Endodermal cell (in vitro differentiated cells): ENCODE results near the gene SCPEP1. TPM values are rescaled to one million over a fixed set of nuclear protein-coding genes. Genes with fewer than 3 reads are reported as not detected.

ENCODE experiments used
- DNase-seq: peaks from one replicate; pipeline ENCODE4 v3.0.0-alpha.2; 2017
- H3K27ac ChIP-seq: 2 replicates; pipeline ENCODE4 v1.5.1; 2013; ENCODE audit warnings: mild to moderate bottlenecking, low read depth, low read length, moderate library complexity
- H3K27me3 ChIP-seq: 2 replicates; pipeline ENCODE4 v1.6.1; 2013; ENCODE audit warnings: mild to moderate bottlenecking, low read length, moderate library complexity; ENCODE audit not compliant: insufficient read depth, control insufficient read depth, poor library complexity, severe bottlenecking
- H3K36me3 ChIP-seq: 2 replicates; pipeline ENCODE4 v1.7.0; 2013; ENCODE audit warnings: mild to moderate bottlenecking, low read length, moderate library complexity; ENCODE audit not compliant: control insufficient read depth, insufficient read depth
- H3K4me1 ChIP-seq: one replicate; pipeline ENCODE4 v1.7.0; 2013; ENCODE audit warnings: low read length; ENCODE audit not compliant: control insufficient read depth, insufficient read depth
- H3K4me3 ChIP-seq: 2 replicates; pipeline ENCODE4 v1.5.1; 2013; ENCODE audit warnings: mild to moderate bottlenecking, low read length, moderate library complexity
- H3K9ac ChIP-seq: 2 replicates; pipeline ENCODE4 v1.6.1; 2013; ENCODE audit warnings: mild to moderate bottlenecking, low read length, moderate library complexity; ENCODE audit not compliant: poor library complexity, severe bottlenecking; ENCODE audit errors: extremely low read depth
- H3K9me3 ChIP-seq: 2 replicates; pipeline ENCODE4 v1.6.1; 2013; ENCODE audit warnings: mild to moderate bottlenecking, low read length, moderate library complexity; ENCODE audit not compliant: control insufficient read depth
- H3K27ac Mint-ChIP-seq: 2 replicates; pipeline ENCODE4 v1.8.0; 2020; ENCODE audit warnings: mixed read lengths
- H3K27me3 Mint-ChIP-seq: 2 replicates; pipeline ENCODE4 v1.8.0; 2021; ENCODE audit warnings: mild to moderate bottlenecking, mixed read lengths; ENCODE audit not compliant: insufficient read depth
- H3K36me3 Mint-ChIP-seq: 2 replicates; pipeline ENCODE4 v1.8.0; 2020; ENCODE audit warnings: low read depth, mixed read lengths
- H3K4me1 Mint-ChIP-seq: 2 replicates; pipeline ENCODE4 v1.8.0; 2020; ENCODE audit warnings: mixed read lengths
- H3K4me3 Mint-ChIP-seq: 2 replicates; pipeline ENCODE4 v1.8.0; 2020; ENCODE audit warnings: mild to moderate bottlenecking, moderate library complexity, mixed read lengths
- H3K9me3 Mint-ChIP-seq: 2 replicates; pipeline ENCODE4 v1.8.0; 2020; ENCODE audit warnings: mild to moderate bottlenecking, mixed read lengths
- CTCF ChIP-seq: fragments of 200-600 bp; sonication (generic); conservative IDR thresholded peaks from 2 replicates; pipeline ENCODE4 v1.5.0; 2021; ENCODE audit warnings: antibody characterized with exemption, mild to moderate bottlenecking
- WGBS, 2 experiments: methylation state at CpG; one replicate each; pipeline versions ENCODE4 v1.1.5 to v1.1.7; 2013; ENCODE audit warnings: missing lambda C conversion rate in 2 of 2, mixed read lengths in 1 of 2; ENCODE audit not compliant: insufficient coverage in 1 of 2, insufficient read length in 1 of 2; 5-methylcytosine and 5-hydroxymethylcytosine counted together
- total RNA-seq, 2 donors: library from RNA; stranded (reverse); fragmentation: NEBNext Ultra II Directional in 1 of 2; extraction: Animal tissue kit (Norgen Biotek cat#: 25700) in 1 of 2; gene quantifications; 2 replicates in 1 of 2; 3 replicates in 1 of 2; pipeline ENCODE4 v1.2.1, GENCODE V29; 2021

The SCPEP1 gene
- total RNA-seq, 2 donors from 2014 or later: 28.5 to 30.8 TPM

- Mint-ChIP-seq H3K36me3 (peaks cover 67% of the 10 kb centered on the region), H3K4me1 (no peaks in the 10 kb centered on the region), H3K9me3 (no peaks in the 10 kb centered on the region), H3K27ac (no peak overlapping the region), H3K4me3 (no peak overlapping the region), H3K27me3 (no peaks in the 10 kb centered on the region)
- Histone ChIP-seq H3K27ac (no peak overlapping the region), H3K27me3 (no peaks in the 10 kb centered on the region), H3K9ac (no peak overlapping the region), H3K4me1 (no peaks in the 10 kb centered on the region), H3K4me3 (no peak overlapping the region), H3K36me3 (peaks cover 70% of the 10 kb centered on the region), H3K9me3 (no peaks in the 10 kb centered on the region)
- WGBS, 2 experiments: 80% methylated on average over 1 of the region's 1 CpG; no CpG with 5 or more reads in 1 of the 2 experiments
- no peak for DNase-seq
- TF ChIP-seq CTCF: no peak
These were observed 30.2 kb upstream of the SCPEP1 start for GRCh38 chr17:56947741-56948140.

- no peak overlapping the region for H3K9ac ChIP-seq
- no peak overlapping the region for H3K4me3 Mint-ChIP-seq
- no CpG with 5 or more reads among the region's 1 CpG for WGBS, 2 experiments
- no peak for TF ChIP-seq CTCF
- no peaks in the 10 kb centered on the region for H3K4me1 Mint-ChIP-seq
- no peaks in the 10 kb centered on the region for H3K27me3 Mint-ChIP-seq
- H3K27ac ChIP-seq: no peak overlapping the region
- peaks cover 66% of the 10 kb centered on the region for H3K36me3 ChIP-seq
- H3K27ac Mint-ChIP-seq: no peak overlapping the region
- no peaks in the 10 kb centered on the region for H3K9me3 Mint-ChIP-seq
- no peak for DNase-seq
- H3K36me3 Mint-ChIP-seq: peaks cover 62% of the 10 kb centered on the region
- H3K27me3 ChIP-seq: no peaks in the 10 kb centered on the region
- no peak overlapping the region for H3K4me3 ChIP-seq
- no peaks in the 10 kb centered on the region for H3K9me3 ChIP-seq
- H3K4me1 ChIP-seq: no peaks in the 10 kb centered on the region
These were observed 29.4 kb upstream of the SCPEP1 start for GRCh38 chr17:56948491-56948890.

- H3K27me3 ChIP-seq: no peaks in the 10 kb centered on the region
- H3K9ac ChIP-seq: no peak overlapping the region
- H3K4me3 ChIP-seq: no peak overlapping the region
- H3K4me1 ChIP-seq: no peaks in the 10 kb centered on the region
- H3K27ac ChIP-seq: no peak overlapping the region
- Mint-ChIP-seq H3K4me3 (no peak overlapping the region), H3K27ac (no peak overlapping the region), H3K4me1 (no peaks in the 10 kb centered on the region), H3K9me3 (no peaks in the 10 kb centered on the region), H3K27me3 (no peaks in the 10 kb centered on the region), H3K36me3 (peaks cover 55% of the 10 kb centered on the region)
- DNase-seq: no peak
- peaks cover 60% of the 10 kb centered on the region for H3K36me3 ChIP-seq
- WGBS, 2 experiments: 98 to 100% methylated on average over 1 to 3 of the region's 3 CpGs
- no peak for TF ChIP-seq CTCF
- H3K9me3 ChIP-seq: no peaks in the 10 kb centered on the region
These were observed 28.3 kb upstream of the SCPEP1 start for GRCh38 chr17:56949595-56949994.
